Measurements from ENCODE around the gene ASCC3. TPM values are rescaled to one million over a fixed set of nuclear protein-coding genes. Genes with fewer than 3 reads are reported as not detected.

The ASCC3 gene
- total RNA-seq, 1 experiment from 2014 or later, result 48.2 TPM

- intact Hi-C loops (cut with micrococcal nuclease; ENCODE audit: unreplicated experiment), result no loop called here
- no peaks in the 10 kb centered on the region for H3K4me1 Mint-ChIP-seq (ENCODE audit: low read depth, unreplicated experiment)
- H3K9me3 ChIP-seq, result no peaks in the 10 kb centered on the region
- no peak for TF ChIP-seq CTCF (IDR thresholded peaks at IDR 0.05; ENCODE audit: insufficient read depth in 1 of 2, low read depth in 1 of 2, low read length in 1 of 2, severe bottlenecking in 1 of 2, unreplicated experiment in 1 of 2)
- no TSS peak for BruUV-seq (replicated peaks)
- POLR2A ChIA-PET, result no interaction called here
- no peaks in the 10 kb centered on the region for H3K27me3 ChIP-seq (replicated peaks; ENCODE audit: control insufficient read depth, insufficient read depth, low read length)
- no peak for DNase-seq
- H3K27ac Mint-ChIP-seq (ENCODE audit: unreplicated experiment), result no peak overlapping the region
- no peak overlapping the region for H3K4me3 Mint-ChIP-seq (ENCODE audit: unreplicated experiment)
- H3K9me3 Mint-ChIP-seq (ENCODE audit: unreplicated experiment), result no peaks in the 10 kb centered on the region
- peaks cover 10% of the 10 kb centered on the region for H3K36me3 Mint-ChIP-seq (ENCODE audit: insufficient read depth, unreplicated experiment)
- CTCF ChIA-PET, result no interaction called here
- H3K4me3 ChIP-seq (ENCODE audit: low read depth, low read length), result no peak overlapping the region
- H3K27me3 Mint-ChIP-seq (ENCODE audit: insufficient read depth, unreplicated experiment), result no peaks in the 10 kb centered on the region
- H3K36me3 ChIP-seq (ENCODE audit: control insufficient read depth, insufficient read depth, low read length), result no peaks in the 10 kb centered on the region
- peaks cover 3% of the 10 kb centered on the region; the same call in 1 of the 2 replicates for H3K4me1 ChIP-seq
Measured at GRCh38 chr6:100538086-100538485, 343.0 kb downstream of the ASCC3 start.

GRCh38 chr6:100518588-100518987 is 362.5 kb downstream of the ASCC3 start:
- Mint-ChIP-seq H3K9me3 (ENCODE audit: unreplicated experiment) (no peaks in the 10 kb centered on the region), H3K4me1 (ENCODE audit: low read depth, unreplicated experiment) (peaks cover 15% of the 10 kb centered on the region), H3K27ac (ENCODE audit: unreplicated experiment) (no peak overlapping the region), H3K4me3 (ENCODE audit: unreplicated experiment) (no peak overlapping the region), H3K36me3 (ENCODE audit: insufficient read depth, unreplicated experiment) (peaks cover 6% of the 10 kb centered on the region), H3K27me3 (ENCODE audit: insufficient read depth, unreplicated experiment) (no peaks in the 10 kb centered on the region)
- BruUV-seq (replicated peaks), result no TSS peak
- ChIA-PET POLR2A (no interaction called here), CTCF (no interaction called here)
- Histone ChIP-seq H3K36me3 (ENCODE audit: control insufficient read depth, insufficient read depth, low read length) (no peaks in the 10 kb centered on the region; the same call in 1 of the 2 replicates), H3K4me3 (ENCODE audit: low read depth, low read length) (no peak overlapping the region), H3K27me3 (replicated peaks; ENCODE audit: control insufficient read depth, insufficient read depth, low read length) (no peaks in the 10 kb centered on the region), H3K9me3 (no peaks in the 10 kb centered on the region), H3K4me1 (peaks cover 19% of the 10 kb centered on the region)
- intact Hi-C loops (cut with micrococcal nuclease; ENCODE audit: unreplicated experiment), result no loop called here
- DNase-seq, result no peak
- TF ChIP-seq CTCF (IDR thresholded peaks at IDR 0.05; ENCODE audit: insufficient read depth in 1 of 2, low read depth in 1 of 2, low read length in 1 of 2, severe bottlenecking in 1 of 2, unreplicated experiment in 1 of 2), result no peak

- Mint-ChIP-seq H3K36me3 (ENCODE audit: insufficient read depth, unreplicated experiment) (peaks cover 10% of the 10 kb centered on the region), H3K4me3 (ENCODE audit: unreplicated experiment) (no peak overlapping the region), H3K9me3 (ENCODE audit: unreplicated experiment) (no peaks in the 10 kb centered on the region), H3K4me1 (ENCODE audit: low read depth, unreplicated experiment) (peaks cover 15% of the 10 kb centered on the region), H3K27me3 (ENCODE audit: insufficient read depth, unreplicated experiment) (no peaks in the 10 kb centered on the region), H3K27ac (ENCODE audit: unreplicated experiment) (no peak overlapping the region)
- BruUV-seq (replicated peaks), result no TSS peak
- H3K27me3 ChIP-seq (replicated peaks; ENCODE audit: control insufficient read depth, insufficient read depth, low read length), result no peaks in the 10 kb centered on the region
- H3K9me3 ChIP-seq, result no peaks in the 10 kb centered on the region
- TF ChIP-seq CTCF (IDR thresholded peaks at IDR 0.05; ENCODE audit: insufficient read depth in 1 of 2, low read depth in 1 of 2, low read length in 1 of 2, severe bottlenecking in 1 of 2, unreplicated experiment in 1 of 2), result no peak
- H3K36me3 ChIP-seq (ENCODE audit: control insufficient read depth, insufficient read depth, low read length), result no peaks in the 10 kb centered on the region; the same call in 1 of the 2 replicates
- CTCF ChIA-PET, result no interaction called here
- H3K4me3 ChIP-seq (ENCODE audit: low read depth, low read length), result no peak overlapping the region
- POLR2A ChIA-PET, result no interaction called here
- intact Hi-C loops (cut with micrococcal nuclease; ENCODE audit: unreplicated experiment), result no loop called here
- H3K4me1 ChIP-seq, result peaks cover 19% of the 10 kb centered on the region
- DNase-seq, result no peak
Measured at GRCh38 chr6:100517633-100518032, 363.5 kb downstream of the ASCC3 start.

All from Caco-2 (cell line).